H1 (cell line): Measurements from ENCODE around the gene CUEDC1. TPM values are rescaled to one million over a fixed set of nuclear protein-coding genes. Genes with fewer than 3 reads are reported as not detected.
A peak's percentile ranks its signal among the peaks of the same experiment; 100 is the strongest.

Source experiments
- CTCF ChIA-PET: fragments of 300-600 bp; sonication (Branson Sonifier 250); formaldehyde crosslinking; loops from one replicate; lab custom pipeline; 2021; ENCODE audit not compliant: partially characterized antibody; lab: Charles Lee
- POLR2A ChIA-PET: fragments of 300-600 bp; sonication (Branson Sonifier 250); formaldehyde crosslinking; loops from one replicate; lab custom pipeline; 2021; ENCODE audit warnings: inconsistent platforms; ENCODE audit not compliant: partially characterized antibody; lab: Charles Lee
- DNase-seq, 2 experiments: peaks; one replicate each; pipeline versions ENCODE4 v3.0.0 to v3.0.0-alpha.2; 2010 to 2022; ENCODE audit warnings: low spot score in 2 of 2, low read depth in 1 of 2, mixed read lengths in 1 of 2
- FAIRE-seq: peaks from 2 replicates; lab custom pipeline; 2011; peaks lifted over from hg19 to GRCh38; lab: Jason Lieb, UNC
- H2AFZ ChIP-seq: 2 replicates; pipeline ENCODE4 v1.8.1; 2012; ENCODE audit warnings: low read length, inconsistent platforms
- H2AK5ac ChIP-seq: 2 replicates; pipeline ENCODE4 v1.6.1; 2013; ENCODE audit warnings: low read depth, low read length
- H2BK120ac ChIP-seq: replicated peaks from 2 replicates; pipeline ENCODE3; 2013; ENCODE audit warnings: low read depth, low read length, inconsistent platforms
- H2BK12ac ChIP-seq: 2 replicates; pipeline ENCODE4 v1.6.1; 2013; ENCODE audit warnings: low read depth, low read length
- H2BK15ac ChIP-seq: 2 replicates; pipeline ENCODE4 v1.6.1; 2013; ENCODE audit warnings: low read length
- H2BK20ac ChIP-seq: 2 replicates; pipeline ENCODE4 v1.6.1; 2013; ENCODE audit warnings: low read length
- H2BK5ac ChIP-seq: 2 replicates; pipeline ENCODE4 v1.6.1; 2013; ENCODE audit warnings: low read depth, low read length
- H3K14ac ChIP-seq: 2 replicates; pipeline ENCODE4 v1.6.1; 2013; ENCODE audit warnings: inconsistent platforms; ENCODE audit not compliant: insufficient read length
- H3K18ac ChIP-seq: 2 replicates; pipeline ENCODE4 v1.6.1; 2013; ENCODE audit warnings: low read length; ENCODE audit errors: extremely low read depth
- H3K23ac ChIP-seq: 2 replicates; pipeline ENCODE4 v1.6.1; 2013; ENCODE audit warnings: inconsistent platforms; ENCODE audit not compliant: insufficient read length
- H3K23me2 ChIP-seq: 2 replicates; pipeline ENCODE4 v1.6.1; 2013; ENCODE audit warnings: low read depth, low read length
- H3K27ac ChIP-seq: 2 replicates; pipeline ENCODE4 v1.6.1; 2011; ENCODE audit warnings: low read depth, low read length, inconsistent platforms
- H3K27me3 ChIP-seq, 4 experiments: replicated peaks in 1 of 4; 1 replicate in 1 of 4; 2 replicates in 3 of 4; pipeline versions ENCODE4 v1.6.1 to v1.8.1; 2011 to 2013; ENCODE audit warnings: low read length in 3 of 4, mild to moderate bottlenecking in 3 of 4, inconsistent platforms in 2 of 4, mixed read lengths in 2 of 4, moderate library complexity in 1 of 4; ENCODE audit not compliant: control insufficient read depth in 3 of 4, insufficient read depth in 3 of 4; ENCODE audit errors: extremely low read depth in 1 of 4
- H3K36me3 ChIP-seq, 4 experiments: 2 replicates each; pipeline versions ENCODE4 v1.6.1 to v1.8.1; 2011 to 2013; ENCODE audit warnings: mild to moderate bottlenecking in 4 of 4, low read length in 3 of 4, moderate library complexity in 2 of 4, control low read depth in 1 of 4, inconsistent platforms in 1 of 4; ENCODE audit not compliant: insufficient read depth in 4 of 4, control insufficient read depth in 2 of 4
- H3K4ac ChIP-seq: replicated peaks from 2 replicates; pipeline ENCODE3; 2013; ENCODE audit warnings: low read length, low read depth, mixed read lengths, inconsistent platforms; ENCODE audit not compliant: insufficient read length
- H3K4me1 ChIP-seq, 4 experiments: replicated peaks in 1 of 4; 1 replicate in 1 of 4; 2 replicates in 3 of 4; pipeline versions ENCODE4 v1.6.1 to v1.8.1; 2011 to 2013; ENCODE audit warnings: low read length in 3 of 4, inconsistent platforms in 2 of 4, mixed read lengths in 1 of 4; ENCODE audit not compliant: insufficient read depth in 4 of 4, control insufficient read depth in 3 of 4
- H3K4me2 ChIP-seq, 2 experiments: 2 replicates each; pipeline versions ENCODE4 v1.6.1 to v1.8.1; 2011 to 2013; ENCODE audit warnings: low read depth in 2 of 2, low read length in 2 of 2, control low read depth in 1 of 2, inconsistent platforms in 1 of 2, mild to moderate bottlenecking in 1 of 2; ENCODE audit not compliant: insufficient read depth in 1 of 2
- H3K4me3 ChIP-seq, 4 experiments: fragments of 200-600, 300-600 bp in 1 of 4; sonication (generic), shearing (Covaris generic), sonication (Bioruptor Twin) in 1 of 4; 2 replicates each; pipeline versions ENCODE4 v1.5.1 to v1.8.1; 2011 to 2016; ENCODE audit warnings: low read length in 4 of 4, low read depth in 3 of 4, control low read depth in 2 of 4, inconsistent platforms in 2 of 4, mild to moderate bottlenecking in 2 of 4, mixed read lengths in 1 of 4, moderate library complexity in 1 of 4; ENCODE audit not compliant: insufficient read depth in 2 of 4; ENCODE audit errors: extremely low read depth in 1 of 4
- H3K56ac ChIP-seq: replicated peaks from 2 replicates; pipeline ENCODE3; 2013; ENCODE audit warnings: low read depth, mild to moderate bottlenecking, mixed read lengths, low read length, inconsistent platforms; ENCODE audit not compliant: insufficient read length
- H3K79me1 ChIP-seq: 2 replicates; pipeline ENCODE4 v1.6.1; 2013; ENCODE audit warnings: low read depth, low read length, control low read depth
- H3K79me2 ChIP-seq, 2 experiments: 2 replicates each; pipeline versions ENCODE4 v1.6.1 to v1.8.1; 2012 to 2013; ENCODE audit warnings: low read length in 2 of 2, mild to moderate bottlenecking in 2 of 2, inconsistent platforms in 1 of 2; ENCODE audit not compliant: insufficient read depth in 2 of 2, control insufficient read depth in 1 of 2
- H3K9ac ChIP-seq, 4 experiments: replicated peaks in 1 of 4; 1 replicate in 1 of 4; 2 replicates in 3 of 4; pipeline versions ENCODE4 v1.6.1 to v1.8.1; 2011 to 2013; ENCODE audit warnings: low read depth in 3 of 4, low read length in 3 of 4, control low read depth in 2 of 4, mild to moderate bottlenecking in 2 of 4, moderate library complexity in 2 of 4, inconsistent platforms in 1 of 4; ENCODE audit errors: extremely low read depth in 1 of 4
- H3K9me3 ChIP-seq, 2 experiments: 2 replicates each; pipeline versions ENCODE4 v1.6.1 to v1.8.1; 2012 to 2013; ENCODE audit warnings: mild to moderate bottlenecking in 2 of 2, moderate library complexity in 2 of 2, control low read depth in 1 of 2, inconsistent platforms in 1 of 2, low read depth in 1 of 2, low read length in 1 of 2, mixed read lengths in 1 of 2; ENCODE audit not compliant: insufficient read depth in 2 of 2
- H4K20me1 ChIP-seq, 2 experiments: replicated peaks in 1 of 2; 2 replicates each; pipeline versions ENCODE3 to v1.8.1; 2011 to 2013; ENCODE audit warnings: inconsistent platforms in 2 of 2, low read length in 2 of 2, mild to moderate bottlenecking in 1 of 2; ENCODE audit not compliant: insufficient read depth in 2 of 2, control insufficient read depth in 1 of 2
- H4K5ac ChIP-seq: 2 replicates; pipeline ENCODE4 v1.6.1; 2013; ENCODE audit warnings: low read length, low read depth, mixed read lengths, inconsistent platforms; ENCODE audit not compliant: insufficient read length
- H4K8ac ChIP-seq: 2 replicates; pipeline ENCODE4 v1.8.0; 2013; ENCODE audit warnings: mild to moderate bottlenecking, moderate library complexity, low read length, inconsistent platforms; ENCODE audit not compliant: insufficient read depth; ENCODE audit errors: extremely low read depth
- H4K91ac ChIP-seq: replicated peaks from 2 replicates; pipeline ENCODE3; 2013; ENCODE audit warnings: low read length, mixed read lengths, inconsistent platforms; ENCODE audit not compliant: insufficient read length
- ASH2L ChIP-seq: fragments of 200-600, 300-600 bp; sonication (generic); IDR thresholded peaks from one replicate; pipeline ENCODE4 v1.7.1; 2017; ENCODE audit warnings: low read length
- CBX5 ChIP-seq: fragments of 300-800, 300-1000 bp; sonication (generic); IDR thresholded peaks from 2 replicates; pipeline ENCODE4 v1.7.1; 2016; ENCODE audit warnings: antibody characterized with exemption, low read length, low read depth
- EZH2 ChIP-seq: fragments of 200-600 bp; sonication (generic); IDR thresholded peaks from 2 replicates; pipeline ENCODE4 v1.7.1; 2012; ENCODE audit warnings: low read depth, mild to moderate bottlenecking, moderate library complexity, low read length, inconsistent platforms; ENCODE audit not compliant: severe bottlenecking
- MAX ChIP-seq: IDR thresholded peaks from 2 replicates; pipeline ENCODE4 v1.6.1; 2012; ENCODE audit warnings: inconsistent platforms
- RAD21 ChIP-seq, 2 experiments: IDR thresholded peaks in 1 of 2; conservative IDR thresholded peaks in 1 of 2; 2 replicates each; pipeline ENCODE4 v1.6.1; 2011; ENCODE audit warnings: low read depth in 2 of 2, low read length in 2 of 2, improper control_type of control experiment in 1 of 2, inconsistent platforms in 1 of 2, mild to moderate bottlenecking in 1 of 2, moderate library complexity in 1 of 2
- RFX5 ChIP-seq: IDR thresholded peaks from 2 replicates; pipeline ENCODE4 v1.6.1; 2011; ENCODE audit warnings: low read depth, low read length, improper control_type of control experiment, borderline replicate concordance
- SP4 ChIP-seq: IDR thresholded peaks from 2 replicates; pipeline ENCODE4 v1.6.1; 2012; ENCODE audit warnings: low read length, inconsistent platforms
- WGBS, 2 experiments: shearing (Covaris generic) in 1 of 2; methylation state at CpG; one replicate each; pipeline versions ENCODE4 v1.1.6 to v1.1.7; 2013 to 2015; ENCODE audit warnings: low lambda C conversion rate in 2 of 2, mixed read lengths in 2 of 2, inconsistent platforms in 1 of 2, low coverage in 1 of 2, missing lambda C conversion rate in 1 of 2; ENCODE audit not compliant: insufficient replicate concordance in 2 of 2, insufficient coverage in 1 of 2, insufficient read length in 1 of 2; ENCODE audit errors: extremely low coverage in 1 of 2, missing lambda C conversion rate in 1 of 2; 5-methylcytosine and 5-hydroxymethylcytosine counted together
- polyA plus RNA-seq, 7 experiments: library from polyadenylated mRNA; depleted of rRNA in 3 of 7; stranded (reverse) in 5 of 7; unstranded in 2 of 7; fragments of >200 nt in 5 of 7; fragments of 200-250 nt in 2 of 7; gene quantifications; 1 replicate in 5 of 7; 2 replicates in 1 of 7; 4 replicates in 1 of 7; pipeline versions ENCODE4 v1.2.1 to v1.2.3, GENCODE V29; 2011 to 2013; ENCODE audit warnings: missing spikeins in 2 of 7, mixed read lengths in 2 of 7
- total RNA-seq: library from RNA; stranded (reverse); fragmentation: NEBNext Ultra II Directional; extraction: Animal tissue kit (Norgen Biotek cat#: 25700); gene quantifications from 2 replicates; pipeline ENCODE4 v1.2.1, GENCODE V29; 2021

The CUEDC1 gene
- total and polyA plus RNA-seq, 2 of the 8 experiments (the other 6 are each of a cell fraction or from before 2014, with no cell fraction given) = 4.0 to 10.7 TPM

GRCh38 chr17:57966875-57967274, 11.7 kb upstream of the CUEDC1 start:
- POLR2A ChIA-PET = interaction anchor here (1.3 to 2.8 kb wide), 3 partner anchors 9 to 14 kb away, joined by 3 to 12 read pairs (median 3); no protein-coding TSS in a partner anchor
- no peak overlapping the region for H3K18ac ChIP-seq
- peaks cover 0 to 1% of the 10 kb centered on the region in 2 experiments for H4K20me1 ChIP-seq
- no peak overlapping the region for H3K9ac ChIP-seq
- H3K36me3 ChIP-seq = no peaks in the 10 kb centered on the region
- H3K4me1 ChIP-seq = peaks cover 0 to 6% (median 0%) of the 10 kb centered on the region in 4 experiments; a peak in 3 of 7 replicates
- no peak for FAIRE-seq
- no peaks in the 10 kb centered on the region for H3K79me2 ChIP-seq
- no peak for DNase-seq
- no peak overlapping the region for H3K27ac ChIP-seq
- no peak overlapping the region for H2BK15ac ChIP-seq
- no peaks in the 10 kb centered on the region for H3K9me3 ChIP-seq
- no peak overlapping the region for H4K8ac ChIP-seq
- no peak overlapping the region for H2AFZ ChIP-seq
- H3K4me2 ChIP-seq = no peak overlapping the region
- no peak overlapping the region for H4K91ac ChIP-seq
- H2AK5ac ChIP-seq = no peak overlapping the region
- H4K5ac ChIP-seq = no peak overlapping the region
- H2BK12ac ChIP-seq = no peak overlapping the region
- no peak overlapping the region for H2BK20ac ChIP-seq
- H2BK5ac ChIP-seq = no peak overlapping the region
- H3K4ac ChIP-seq = no peak overlapping the region
- WGBS, 2 experiments = 83% methylated on average over 5 of the region's 5 CpGs; no CpG with 5 or more reads in 1 of the 2 experiments
- no peak overlapping the region for H3K4me3 ChIP-seq
- CTCF ChIA-PET = interaction anchor here (1.1 to 11.1 kb wide), 11 partner anchors 13 to 133 kb away, joined by 3 to 96 read pairs (median 5); partner anchors contain the start of gene CUEDC1
- H3K27me3 ChIP-seq = no peaks in the 10 kb centered on the region
- H3K23ac ChIP-seq = no peak overlapping the region
- TF ChIP-seq MAX (no peak), CBX5 (no peak), RAD21 (IDR thresholded peaks at IDR 0.05 in 1 of 2, conservative IDR thresholded peaks at IDR 0.05 in 1 of 2; ENCODE audit: low read depth in 2 of 2, low read length in 2 of 2) (peak in 1 of 2 experiments; percentile 36; a peak in 2 of 4 replicates), EZH2 (no peak), RFX5 (no peak), SP4 (no peak), ASH2L (no peak)
- H3K79me1 ChIP-seq = no peaks in the 10 kb centered on the region
- H3K14ac ChIP-seq = no peak overlapping the region
- no peak overlapping the region for H3K56ac ChIP-seq
- H2BK120ac ChIP-seq = no peak overlapping the region
- no peaks in the 10 kb centered on the region for H3K23me2 ChIP-seq
